ENCODE results near the gene GRIP1.
A peak's percentile ranks its signal among the peaks of the same experiment; 100 is the strongest.
"Not testable (repeated sequence)": the region's sequence is repeated elsewhere in the genome, so short reads cannot be mapped to it uniquely, and the experiment has no call there.

The GRIP1 gene

DNA sequence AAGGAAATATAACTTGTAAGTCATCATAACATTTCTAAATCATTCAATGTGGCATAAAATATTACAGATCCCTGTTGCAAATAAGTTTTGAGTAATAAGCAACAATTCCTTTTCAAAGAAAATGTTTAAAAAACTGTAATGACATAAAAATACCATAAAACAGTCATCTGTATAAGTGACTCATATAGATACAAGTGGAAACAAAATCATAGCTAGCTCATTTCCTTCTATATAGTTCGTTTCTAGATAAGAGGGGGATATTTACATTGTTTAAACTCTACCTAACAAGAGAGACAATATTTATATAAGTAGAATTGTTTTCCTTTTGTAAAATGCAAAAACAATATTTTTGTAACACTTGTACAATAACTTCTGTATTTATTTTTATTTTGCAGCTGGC, 148.9 kb downstream of the GRIP1 start:
- DNase-seq = no peak

DNA sequence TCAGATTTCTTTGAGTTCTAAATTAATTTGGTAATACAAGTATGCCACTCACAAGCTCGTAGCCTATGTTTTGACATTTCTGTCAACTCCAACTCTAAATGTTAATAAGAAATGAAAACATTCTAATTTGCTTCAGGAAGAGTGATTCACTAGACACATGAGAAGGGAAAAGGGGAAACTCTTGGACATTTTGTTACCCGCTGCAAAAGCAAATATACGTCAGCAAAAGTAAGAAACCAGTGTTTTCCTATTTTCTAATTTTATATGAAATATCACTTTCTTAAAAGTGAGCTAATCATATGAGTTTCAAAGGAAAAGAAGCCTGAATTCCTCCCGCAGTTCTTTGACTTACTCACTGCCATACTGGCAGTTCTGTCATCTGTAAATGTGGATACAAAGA, 162.3 kb downstream of the GRIP1 start:
- no peak for DNase-seq

DNA sequence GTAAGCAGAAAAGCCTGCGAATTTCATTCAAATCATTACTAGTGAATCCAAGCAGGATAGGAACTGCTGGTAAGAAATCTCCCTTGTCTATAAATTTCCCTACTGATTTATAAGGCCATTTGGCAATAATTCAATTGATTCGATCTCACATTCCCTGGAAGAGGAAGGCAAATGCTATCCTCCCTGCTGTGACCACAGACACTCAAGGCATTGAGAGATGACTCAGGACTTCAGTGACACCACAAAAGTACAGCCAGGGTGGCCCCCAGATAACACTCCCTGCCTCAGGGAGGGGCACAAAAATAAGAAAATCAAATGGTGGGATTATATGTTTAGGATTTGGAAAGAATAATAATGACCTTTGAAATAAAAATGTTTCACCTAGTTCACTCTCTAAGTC, 162.7 kb downstream of the GRIP1 start:
- peak; percentile 78 for DNase-seq

DNA sequence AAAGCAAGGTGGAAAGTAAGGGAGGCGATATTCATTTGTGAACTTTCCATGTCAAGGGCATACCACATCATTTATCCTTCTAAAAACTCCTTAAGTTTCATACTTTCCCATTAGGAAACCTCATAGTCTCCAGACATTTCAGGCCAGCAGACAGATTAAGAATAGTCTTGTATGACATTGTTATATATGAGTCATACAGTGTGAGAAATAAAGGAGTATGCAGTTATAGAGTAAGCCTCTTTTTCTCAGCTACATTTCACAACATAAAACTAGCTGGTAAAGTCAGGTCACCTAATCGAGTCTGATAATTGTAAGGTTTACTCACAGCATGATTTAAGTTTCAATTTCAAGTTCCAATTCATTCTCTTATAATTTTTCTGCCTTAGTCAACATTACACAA, 164.3 kb downstream of the GRIP1 start:
- peak; percentile 82 for DNase-seq

DNA sequence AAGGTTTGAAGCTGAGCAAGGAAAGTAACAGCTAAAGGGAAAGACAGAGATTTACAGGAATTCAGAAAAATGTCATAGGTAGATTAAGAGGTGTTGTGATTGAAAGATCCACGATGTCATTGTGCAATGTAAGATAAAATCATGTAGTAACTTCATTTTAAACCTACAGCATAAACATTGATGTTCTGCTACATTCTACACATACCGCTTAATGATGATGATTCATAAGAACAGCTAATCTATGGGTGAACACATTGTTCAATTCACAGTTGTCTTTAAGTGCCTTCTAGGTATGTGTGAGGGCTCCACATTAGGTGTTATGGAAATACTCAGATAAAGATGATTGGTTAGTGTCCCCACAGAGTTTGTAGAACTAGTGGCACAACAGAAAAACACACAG, 170.9 kb downstream of the GRIP1 start:
- DNase-seq = peak; percentile 7

DNA sequence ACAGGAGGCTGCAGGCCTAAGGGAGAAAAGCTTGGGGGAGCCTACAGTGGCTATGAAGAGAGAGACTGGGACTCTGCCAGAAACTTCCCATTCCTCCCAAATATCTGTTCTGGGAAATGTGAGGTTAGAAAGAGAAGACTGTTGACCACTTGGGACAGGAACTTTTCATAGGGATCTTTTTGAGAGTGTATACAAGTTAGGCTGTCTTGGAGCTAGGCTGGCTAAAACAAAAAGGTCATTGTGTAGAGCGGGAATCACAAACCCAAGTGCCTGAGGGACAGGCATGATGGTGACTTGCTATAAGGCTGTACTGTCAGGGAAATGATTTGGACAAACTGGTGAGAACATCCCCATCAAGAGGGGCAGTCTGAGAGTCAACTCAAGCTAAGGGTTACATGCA, 175.1 kb downstream of the GRIP1 start:
- DNase-seq = no peak

DNA sequence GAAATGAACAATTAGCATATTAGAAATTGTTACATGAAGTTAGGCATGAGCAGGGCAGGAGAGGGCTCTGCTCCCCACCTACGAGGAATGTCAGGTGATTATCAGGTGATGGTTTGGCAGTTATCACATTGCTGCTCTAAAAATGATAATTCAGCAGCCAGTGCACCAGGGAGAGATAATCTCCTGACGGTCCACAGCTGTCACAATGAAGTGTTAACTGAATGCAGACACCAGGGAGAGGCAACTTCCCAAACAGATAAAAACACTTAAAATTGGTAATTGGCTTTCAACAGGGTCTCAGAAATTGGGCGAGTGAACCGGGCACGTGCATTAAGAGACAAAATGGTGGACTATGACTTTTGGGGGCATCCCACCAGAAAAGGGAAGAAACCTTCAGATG, 176.0 kb downstream of the GRIP1 start:
- DNase-seq = no peak

- no peak for DNase-seq
These were observed 178.0 kb downstream of the GRIP1 start for GRCh38 chr12:66500841-66501240.

- DNase-seq = no peak
These were observed 178.8 kb downstream of the GRIP1 start for GRCh38 chr12:66500091-66500490.

GRCh38 chr12:66499000-66499399, 179.9 kb downstream of the GRIP1 start:
- no peak for DNase-seq

- DNase-seq = not testable (repeated sequence)
These were observed 180.8 kb downstream of the GRIP1 start for GRCh38 chr12:66498059-66498458.

GRCh38 chr12:66497008-66497897, 181.6 kb downstream of the GRIP1 start:
- DNase-seq = no peak

DNA sequence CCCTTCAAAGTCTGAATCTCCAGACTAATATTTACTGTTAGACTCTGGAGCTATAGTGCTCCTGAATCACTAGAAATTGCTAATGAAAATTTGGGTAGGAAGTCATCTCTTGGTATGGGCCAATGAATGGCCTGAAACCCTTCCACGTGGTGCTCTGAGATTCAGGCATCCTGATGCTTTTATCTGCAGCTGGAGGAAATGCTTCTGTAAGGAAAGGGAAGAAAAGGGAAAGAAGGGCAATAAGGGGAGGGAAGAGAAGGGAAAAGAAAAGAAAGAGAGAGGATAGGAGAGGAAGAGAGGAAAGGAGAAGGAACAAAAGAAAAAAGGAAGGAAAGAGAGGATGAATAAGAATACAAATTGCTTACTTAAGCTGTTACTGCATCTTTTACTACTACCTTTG, 182.3 kb downstream of the GRIP1 start:
- DNase-seq = no peak

DNA sequence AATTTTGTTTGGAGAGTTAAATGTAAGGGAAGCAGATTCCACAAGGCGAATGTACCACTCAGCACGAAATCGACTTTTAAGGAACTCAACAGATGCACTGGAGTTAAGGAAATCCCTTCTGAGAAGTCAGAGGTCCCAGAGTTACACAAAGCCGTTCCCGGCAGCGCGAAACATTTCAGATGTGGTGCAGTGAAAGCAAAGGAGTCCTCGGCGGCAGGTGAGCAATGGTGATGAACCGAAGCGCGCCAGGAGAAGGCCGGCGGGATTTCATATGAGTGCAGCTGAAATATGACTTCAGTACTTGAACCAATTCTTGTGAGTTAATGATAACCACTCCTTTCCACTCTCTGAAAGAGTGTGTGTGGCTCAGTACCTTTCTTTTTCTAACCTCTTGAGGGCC, 183.2 kb downstream of the GRIP1 start:
- no peak for DNase-seq

DNA sequence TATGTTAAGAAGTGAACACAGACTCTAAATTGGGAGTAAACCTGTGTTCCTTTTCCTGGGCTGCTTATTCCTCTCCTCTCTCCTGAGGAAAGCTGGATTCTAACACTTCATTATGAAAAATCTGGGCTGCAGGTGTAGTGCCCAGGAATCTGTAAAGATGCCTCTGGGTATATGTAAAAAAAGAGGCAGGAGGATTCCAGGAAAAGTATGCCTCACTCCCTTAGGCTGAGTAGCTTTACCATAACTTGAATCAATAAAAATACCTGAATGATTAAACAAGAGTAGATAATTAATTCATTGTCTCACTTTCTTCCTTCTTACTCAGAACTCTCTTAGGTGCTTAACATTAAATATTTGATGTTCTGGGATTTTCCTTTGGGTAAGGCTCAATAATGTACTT, 185.1 kb downstream of the GRIP1 start:
- no peak for DNase-seq

- peak; percentile 15 for DNase-seq
These were observed 187.0 kb downstream of the GRIP1 start for GRCh38 chr12:66491853-66492252.

DNA sequence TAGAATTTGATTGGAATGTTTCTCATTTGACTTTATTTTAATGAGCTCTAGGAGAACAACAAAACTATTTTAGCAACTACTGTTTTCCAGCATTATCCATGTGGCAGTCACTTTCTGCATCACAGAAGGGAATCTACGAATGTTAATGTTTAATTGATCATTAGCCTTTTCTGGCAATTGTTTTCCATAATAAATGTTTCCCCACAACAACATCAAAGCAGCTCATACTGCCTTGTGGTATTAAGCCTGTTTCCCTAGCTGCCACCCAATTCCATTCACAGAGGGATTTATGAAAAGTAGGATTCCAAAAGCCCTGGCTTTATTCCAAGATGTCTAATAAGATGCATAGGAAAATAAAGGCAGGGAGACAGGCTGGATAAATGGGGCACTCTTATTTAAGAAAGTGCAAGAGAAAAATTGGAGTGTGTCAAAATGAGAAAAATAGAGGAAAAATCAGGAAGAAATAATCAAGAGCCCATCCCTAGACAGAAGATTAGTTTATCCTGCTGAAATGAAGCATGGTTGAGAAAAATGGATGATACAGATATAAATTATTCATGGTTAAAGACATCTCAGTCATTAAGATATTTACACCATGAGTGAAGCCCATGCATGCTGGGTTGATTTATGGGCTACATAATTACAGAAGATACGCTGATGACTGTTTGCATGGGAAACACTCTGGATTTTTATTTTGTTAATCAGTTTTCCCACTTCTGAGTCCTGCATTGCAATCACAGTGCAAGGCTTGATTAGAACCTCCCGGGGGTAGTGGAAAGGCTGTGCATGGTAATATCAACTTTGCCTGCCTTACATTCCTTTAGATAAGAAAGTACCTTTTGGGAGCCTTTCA, 196.3 kb downstream of the GRIP1 start:
- no peak for DNase-seq

- no peak for DNase-seq
These were observed 210.9 kb downstream of the GRIP1 start for GRCh38 chr12:66467932-66468331.

GRCh38 chr12:66461331-66461730, 217.5 kb downstream of the GRIP1 start:
- no peak for DNase-seq

GRCh38 chr12:66459944-66460482, 218.9 kb downstream of the GRIP1 start:
- no peak for DNase-seq

DNA sequence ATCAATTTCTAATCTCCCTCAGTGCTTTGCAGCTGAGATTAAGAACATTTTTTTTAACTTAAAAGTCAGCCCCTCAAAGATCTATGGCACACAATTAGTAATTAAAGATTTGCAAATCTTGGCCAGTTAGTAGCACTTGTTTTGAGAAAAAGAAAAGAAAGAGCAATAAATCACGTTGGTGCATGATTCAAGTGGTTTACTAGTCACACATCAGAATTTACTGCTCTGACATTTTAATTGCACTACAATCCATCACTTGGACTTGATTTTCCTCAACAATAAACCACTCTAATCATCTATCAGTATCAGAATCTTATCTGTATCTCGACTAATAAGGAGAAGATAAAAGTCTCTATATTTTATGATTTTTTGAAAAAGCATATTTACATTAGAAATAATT, 222.3 kb downstream of the GRIP1 start:
- no peak for DNase-seq

GRCh38 chr12:66453844-66454243, 225.0 kb downstream of the GRIP1 start:
- peak; percentile 13 for DNase-seq

DNA sequence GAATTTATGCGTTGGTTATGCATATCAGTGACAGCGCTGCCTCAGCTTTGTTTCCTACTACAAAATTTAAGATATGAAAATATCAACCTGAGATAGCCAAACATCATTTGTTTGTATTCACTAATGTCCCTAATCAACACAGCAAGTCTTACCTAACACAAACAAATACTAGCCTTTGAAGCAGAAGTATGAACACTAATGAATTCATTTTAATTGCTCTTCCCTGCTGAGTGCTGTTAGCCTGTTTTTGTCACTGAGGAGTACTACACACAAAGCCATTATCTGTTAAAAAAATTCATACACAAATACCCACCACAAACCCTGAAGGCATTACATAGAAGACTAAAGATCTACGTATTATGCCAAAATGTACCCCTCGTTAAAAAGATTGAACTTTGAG, 225.8 kb downstream of the GRIP1 start:
- DNase-seq = no peak

- no peak for DNase-seq
These were observed 229.3 kb downstream of the GRIP1 start for GRCh38 chr12:66449531-66449930.
